ENCODE data around the gene BLOC1S4. TPM values are rescaled to one million over a fixed set of nuclear protein-coding genes. Genes with fewer than 3 reads are reported as not detected.

Gene BLOC1S4
- total RNA-seq, 1 donor from 2014 or later, result 20.9 TPM

DNA sequence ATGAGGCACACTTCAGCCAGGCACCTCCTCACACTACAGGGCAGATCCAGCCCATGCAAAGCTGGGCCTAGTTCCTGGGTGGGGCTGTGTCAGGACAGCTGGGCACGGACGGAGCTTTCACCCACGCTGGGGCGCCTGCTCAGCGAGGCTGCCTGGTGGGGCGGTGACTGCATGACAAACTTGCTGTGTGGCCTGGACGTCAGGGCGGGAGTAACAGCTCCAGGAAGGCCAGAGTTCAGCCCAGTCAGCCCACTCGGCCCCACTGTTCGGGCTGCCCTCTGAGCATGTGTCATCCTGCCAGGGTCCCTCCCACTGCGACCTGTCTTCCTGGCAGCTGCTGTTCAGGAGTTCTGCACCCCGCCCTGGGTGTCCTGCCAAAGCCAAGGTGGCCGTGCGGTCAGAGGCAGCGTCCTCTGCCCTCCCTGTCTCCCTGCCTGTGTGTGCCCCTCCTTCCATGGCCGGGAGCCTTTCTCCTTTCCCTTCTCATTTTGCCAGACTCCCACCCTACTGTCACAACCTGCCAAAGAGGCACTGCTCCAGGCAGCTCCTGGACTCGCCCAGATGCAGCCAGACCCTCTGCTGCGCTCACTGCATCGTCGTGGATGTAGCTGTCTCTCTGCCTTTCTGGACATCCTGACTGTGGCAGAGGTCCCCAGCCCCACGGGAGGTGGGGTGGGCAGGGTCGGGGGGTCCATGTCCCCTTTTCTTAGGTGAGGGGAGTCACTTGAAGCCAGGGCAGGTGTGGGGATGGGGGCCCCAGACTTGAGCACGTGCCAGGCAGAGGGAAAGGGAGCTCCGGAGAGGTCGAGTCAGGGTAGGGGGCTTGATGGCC lies 33.6 kb downstream of the BLOC1S4 start:
- TF ChIP-seq, protein P1, sequence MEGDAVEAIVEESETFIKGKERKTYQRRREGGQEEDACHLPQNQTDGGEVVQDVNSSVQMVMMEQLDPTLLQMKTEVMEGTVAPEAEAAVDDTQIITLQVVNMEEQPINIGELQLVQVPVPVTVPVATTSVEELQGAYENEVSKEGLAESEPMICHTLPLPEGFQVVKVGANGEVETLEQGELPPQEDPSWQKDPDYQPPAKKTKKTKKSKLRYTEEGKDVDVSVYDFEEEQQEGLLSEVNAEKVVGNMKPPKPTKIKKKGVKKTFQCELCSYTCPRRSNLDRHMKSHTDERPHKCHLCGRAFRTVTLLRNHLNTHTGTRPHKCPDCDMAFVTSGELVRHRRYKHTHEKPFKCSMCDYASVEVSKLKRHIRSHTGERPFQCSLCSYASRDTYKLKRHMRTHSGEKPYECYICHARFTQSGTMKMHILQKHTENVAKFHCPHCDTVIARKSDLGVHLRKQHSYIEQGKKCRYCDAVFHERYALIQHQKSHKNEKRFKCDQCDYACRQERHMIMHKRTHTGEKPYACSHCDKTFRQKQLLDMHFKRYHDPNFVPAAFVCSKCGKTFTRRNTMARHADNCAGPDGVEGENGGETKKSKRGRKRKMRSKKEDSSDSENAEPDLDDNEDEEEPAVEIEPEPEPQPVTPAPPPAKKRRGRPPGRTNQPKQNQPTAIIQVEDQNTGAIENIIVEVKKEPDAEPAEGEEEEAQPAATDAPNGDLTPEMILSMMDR (IDR thresholded peaks at IDR 0.05; ENCODE audit: unreplicated experiment), result no peak
- no peak for DNase-seq (ENCODE audit: low spot score)
- H3K27me3 Mint-ChIP-seq (ENCODE audit: unreplicated experiment), result peaks cover 6% of the 10 kb centered on the region
- H3K4me1 Mint-ChIP-seq (ENCODE audit: unreplicated experiment), result peaks cover 4% of the 10 kb centered on the region
- H3K27ac Mint-ChIP-seq (ENCODE audit: unreplicated experiment), result no peak overlapping the region
- no peaks in the 10 kb centered on the region for H3K9me3 Mint-ChIP-seq (ENCODE audit: unreplicated experiment)
- no peaks in the 10 kb centered on the region for H3K36me3 Mint-ChIP-seq (ENCODE audit: low read depth, unreplicated experiment)
- no peak overlapping the region for H3K4me3 Mint-ChIP-seq (ENCODE audit: unreplicated experiment)

DNA sequence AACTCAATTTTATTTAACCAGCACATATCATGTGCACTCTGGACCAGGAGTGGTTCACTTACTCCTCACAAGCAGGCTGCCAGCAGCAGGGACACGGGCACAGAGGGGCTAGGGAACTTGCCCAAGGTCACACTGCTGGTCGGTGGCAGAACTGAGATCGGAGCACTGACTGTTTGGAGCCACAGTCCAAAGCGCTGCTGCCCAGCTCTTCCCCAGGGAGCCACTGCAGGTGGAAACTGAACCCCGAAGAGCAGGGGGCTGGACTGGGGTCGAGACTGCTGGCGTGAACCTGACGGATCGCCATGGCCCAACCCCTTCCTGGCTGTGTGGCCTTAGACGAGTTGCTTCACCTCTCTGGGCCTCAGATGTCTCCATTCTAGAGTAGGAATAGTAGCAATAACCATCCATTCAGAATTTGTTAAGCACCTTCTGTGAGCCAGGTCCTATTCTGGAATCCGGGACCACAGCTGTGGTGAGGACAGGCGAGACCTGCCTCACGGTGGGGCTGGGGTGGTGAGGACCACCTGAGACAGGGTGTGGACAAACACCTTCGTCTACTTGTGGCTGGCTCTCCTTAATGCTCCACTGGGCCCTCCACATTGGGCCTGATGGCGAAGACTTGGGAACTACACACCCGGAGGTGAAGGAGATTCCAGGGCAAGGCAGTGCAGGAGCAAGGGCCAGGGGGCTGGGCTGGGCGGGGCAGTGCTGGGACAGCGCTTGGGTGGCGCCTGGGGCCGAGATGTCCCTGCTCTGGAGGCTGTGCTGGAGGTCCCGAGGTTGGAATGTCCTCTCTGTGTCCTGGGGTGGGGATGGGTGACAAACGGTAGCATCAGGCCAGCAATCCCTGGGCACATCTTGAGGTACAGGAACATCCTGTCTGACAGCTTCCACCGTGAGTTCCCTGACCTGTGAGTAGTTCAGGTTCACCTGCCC lies 34.6 kb downstream of the BLOC1S4 start:
- H3K9me3 Mint-ChIP-seq (ENCODE audit: unreplicated experiment), result no peaks in the 10 kb centered on the region
- H3K27me3 Mint-ChIP-seq (ENCODE audit: unreplicated experiment), result peaks cover 6% of the 10 kb centered on the region
- no peaks in the 10 kb centered on the region for H3K36me3 Mint-ChIP-seq (ENCODE audit: low read depth, unreplicated experiment)
- TF ChIP-seq, protein P1 (IDR thresholded peaks at IDR 0.05; ENCODE audit: unreplicated experiment), result no peak
- no peak overlapping the region for H3K4me3 Mint-ChIP-seq (ENCODE audit: unreplicated experiment)
- peaks cover 4% of the 10 kb centered on the region for H3K4me1 Mint-ChIP-seq (ENCODE audit: unreplicated experiment)
- DNase-seq (ENCODE audit: low spot score), result no peak
- H3K27ac Mint-ChIP-seq (ENCODE audit: unreplicated experiment), result no peak overlapping the region

DNA sequence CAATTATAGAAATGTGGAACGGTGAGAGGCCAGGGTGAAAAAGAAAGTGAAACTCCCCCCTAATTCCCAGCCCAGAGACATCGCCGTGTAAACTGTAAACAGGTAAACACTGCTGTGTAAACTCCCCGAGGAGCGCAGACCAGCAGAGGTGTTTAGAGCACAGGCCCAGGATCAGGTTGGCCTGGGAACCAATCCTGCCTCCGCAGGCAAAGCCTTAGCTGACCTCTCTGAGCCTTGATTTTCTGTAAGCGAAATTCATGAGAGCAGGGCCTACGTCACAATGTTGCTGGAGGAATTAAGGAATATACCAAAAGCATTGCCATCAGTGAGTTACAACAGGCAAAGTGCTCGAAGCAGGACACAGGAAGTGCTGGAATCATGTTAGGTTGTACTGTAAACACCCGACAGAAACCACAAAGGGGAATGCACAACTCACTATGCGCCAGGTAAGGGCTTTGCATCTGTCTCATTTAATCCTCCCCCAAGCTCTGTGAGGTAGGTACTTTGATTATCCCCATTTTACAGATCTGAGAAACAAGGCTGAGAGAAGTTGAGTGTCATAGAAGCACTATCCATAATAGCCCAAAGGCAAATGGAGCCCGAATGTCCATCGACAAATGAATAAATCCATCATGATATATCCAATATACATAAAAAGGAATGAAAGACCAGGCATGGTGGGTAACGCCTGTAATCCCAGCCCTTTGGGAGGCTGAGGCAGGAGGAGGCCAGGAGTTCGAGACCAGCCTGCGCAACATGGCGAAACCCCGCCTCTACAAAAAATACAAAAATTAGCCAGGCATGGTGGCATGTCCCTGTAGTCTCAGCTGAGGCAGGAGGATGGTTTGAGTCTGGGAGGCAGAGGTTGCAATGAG lies 35.9 kb downstream of the BLOC1S4 start:
- H3K27ac Mint-ChIP-seq (ENCODE audit: unreplicated experiment), result peak overlapping the region; percentile 9
- TF ChIP-seq, protein P1 (IDR thresholded peaks at IDR 0.05; ENCODE audit: unreplicated experiment), result no peak
- H3K4me3 Mint-ChIP-seq (ENCODE audit: unreplicated experiment), result no peak overlapping the region
- H3K4me1 Mint-ChIP-seq (ENCODE audit: unreplicated experiment), result peaks cover 4% of the 10 kb centered on the region
- H3K9me3 Mint-ChIP-seq (ENCODE audit: unreplicated experiment), result no peaks in the 10 kb centered on the region
- peaks cover 6% of the 10 kb centered on the region for H3K27me3 Mint-ChIP-seq (ENCODE audit: unreplicated experiment)
- no peaks in the 10 kb centered on the region for H3K36me3 Mint-ChIP-seq (ENCODE audit: low read depth, unreplicated experiment)
- DNase-seq (ENCODE audit: low spot score), result no peak

DNA sequence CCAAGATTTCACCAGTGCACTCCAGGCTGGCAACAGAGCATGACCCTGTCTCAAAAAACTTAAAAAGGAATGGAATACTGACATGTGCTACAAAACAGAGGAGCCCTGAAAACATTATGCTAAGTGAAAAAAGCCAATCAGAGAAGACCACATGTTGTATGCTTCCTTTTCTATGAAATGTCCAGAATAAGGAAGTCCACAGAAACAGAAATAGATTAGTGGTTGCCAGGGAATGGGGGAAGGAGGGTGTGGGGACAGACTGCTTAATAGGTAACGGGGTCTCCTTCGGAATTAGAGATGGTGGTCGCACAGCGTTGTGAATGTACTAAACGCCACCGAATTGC lies 36.5 kb downstream of the BLOC1S4 start:
- TF ChIP-seq, protein P1 (IDR thresholded peaks at IDR 0.05; ENCODE audit: unreplicated experiment), result no peak
- no peaks in the 10 kb centered on the region for H3K9me3 Mint-ChIP-seq (ENCODE audit: unreplicated experiment)
- peaks cover 4% of the 10 kb centered on the region for H3K4me1 Mint-ChIP-seq (ENCODE audit: unreplicated experiment)
- no peaks in the 10 kb centered on the region for H3K36me3 Mint-ChIP-seq (ENCODE audit: low read depth, unreplicated experiment)
- H3K4me3 Mint-ChIP-seq (ENCODE audit: unreplicated experiment), result no peak overlapping the region
- H3K27ac Mint-ChIP-seq (ENCODE audit: unreplicated experiment), result no peak overlapping the region
- peaks cover 6% of the 10 kb centered on the region for H3K27me3 Mint-ChIP-seq (ENCODE audit: unreplicated experiment)
- no peak for DNase-seq (ENCODE audit: low spot score)
